ENCODE data around the gene CCDC188. TPM values are rescaled to one million over a fixed set of nuclear protein-coding genes. Genes with fewer than 3 reads are reported as not detected.

Gene CCDC188
- polyA plus RNA-seq, 1 donor from 2014 or later: not detected

DNA sequence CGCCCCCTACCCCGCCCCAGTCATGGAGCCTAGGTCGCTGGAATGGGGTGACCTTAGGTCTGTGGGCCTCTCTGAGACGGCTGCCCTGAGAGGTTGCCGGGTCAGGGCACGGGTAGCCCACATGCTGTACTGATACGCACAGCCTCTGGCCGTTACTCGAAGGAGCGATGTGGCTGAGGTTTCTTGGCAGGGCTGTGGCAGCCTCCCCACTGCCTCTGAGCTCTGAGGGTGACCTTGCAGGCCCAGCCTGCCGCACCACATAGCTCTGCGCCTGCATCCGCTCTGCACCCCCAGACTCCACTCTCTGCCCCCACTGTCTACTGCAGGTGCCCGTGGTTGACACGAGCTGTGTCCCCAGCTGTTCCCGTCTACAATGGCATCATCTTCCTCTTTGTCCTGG is 12.0 kb downstream of the CCDC188 start:
- Histone ChIP-seq H3K4me2 (ENCODE audit: low read length) (no peak overlapping the region), H3K27ac (ENCODE audit: low read length) (no peak overlapping the region), H3K9ac (ENCODE audit: low read length) (no peak overlapping the region), H3F3A (ENCODE audit: insufficient read depth, low read length, poor library complexity, severe bottlenecking) (no peaks in the 10 kb centered on the region), H2AFZ (ENCODE audit: low read depth, low read length) (no peak overlapping the region), H3K79me2 (replicated peaks; ENCODE audit: insufficient read depth, low read length) (no peaks in the 10 kb centered on the region), H3K9me2 (ENCODE audit: insufficient read depth, low read length) (no peaks in the 10 kb centered on the region), H3K4me3 (ENCODE audit: low read length) (no peak overlapping the region), H3K9me3 (ENCODE audit: low read length) (no peaks in the 10 kb centered on the region), H3K36me3 (ENCODE audit: insufficient read depth, low read length) (no peaks in the 10 kb centered on the region), H4K20me1 (ENCODE audit: insufficient read depth) (no peaks in the 10 kb centered on the region), H3K27me3 (ENCODE audit: insufficient read depth, low read depth, low read length) (no peaks in the 10 kb centered on the region)
- TF ChIP-seq MXI1 (conservative IDR thresholded peaks at IDR 0.05; ENCODE audit: poor library complexity, severe bottlenecking): no peak
- TF ChIP-seq, protein P1, sequence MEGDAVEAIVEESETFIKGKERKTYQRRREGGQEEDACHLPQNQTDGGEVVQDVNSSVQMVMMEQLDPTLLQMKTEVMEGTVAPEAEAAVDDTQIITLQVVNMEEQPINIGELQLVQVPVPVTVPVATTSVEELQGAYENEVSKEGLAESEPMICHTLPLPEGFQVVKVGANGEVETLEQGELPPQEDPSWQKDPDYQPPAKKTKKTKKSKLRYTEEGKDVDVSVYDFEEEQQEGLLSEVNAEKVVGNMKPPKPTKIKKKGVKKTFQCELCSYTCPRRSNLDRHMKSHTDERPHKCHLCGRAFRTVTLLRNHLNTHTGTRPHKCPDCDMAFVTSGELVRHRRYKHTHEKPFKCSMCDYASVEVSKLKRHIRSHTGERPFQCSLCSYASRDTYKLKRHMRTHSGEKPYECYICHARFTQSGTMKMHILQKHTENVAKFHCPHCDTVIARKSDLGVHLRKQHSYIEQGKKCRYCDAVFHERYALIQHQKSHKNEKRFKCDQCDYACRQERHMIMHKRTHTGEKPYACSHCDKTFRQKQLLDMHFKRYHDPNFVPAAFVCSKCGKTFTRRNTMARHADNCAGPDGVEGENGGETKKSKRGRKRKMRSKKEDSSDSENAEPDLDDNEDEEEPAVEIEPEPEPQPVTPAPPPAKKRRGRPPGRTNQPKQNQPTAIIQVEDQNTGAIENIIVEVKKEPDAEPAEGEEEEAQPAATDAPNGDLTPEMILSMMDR (IDR thresholded peaks at IDR 0.05; ENCODE audit: poor library complexity, severe bottlenecking): no peak

DNA sequence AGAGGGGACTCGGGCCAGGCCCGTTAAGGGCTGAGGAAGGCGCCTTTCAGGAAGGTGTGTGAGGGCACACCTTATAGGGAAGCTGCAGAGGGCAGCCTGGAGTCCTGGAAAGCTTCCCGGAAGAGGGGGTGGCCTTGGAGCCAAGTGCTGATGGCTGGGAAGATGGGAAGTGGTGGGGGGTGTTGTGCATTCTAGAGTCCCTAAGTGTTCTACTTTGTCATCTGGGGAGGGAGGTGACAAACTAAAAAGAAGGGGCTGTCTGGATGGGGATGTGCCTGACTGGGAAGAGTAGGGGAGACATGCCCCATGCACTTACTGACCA is 12.5 kb downstream of the CCDC188 start:
- Histone ChIP-seq H2AFZ (ENCODE audit: low read depth, low read length) (no peak overlapping the region), H3K9me3 (ENCODE audit: low read length) (no peaks in the 10 kb centered on the region), H3K27ac (ENCODE audit: low read length) (no peak overlapping the region), H3K9ac (ENCODE audit: low read length) (no peak overlapping the region), H4K20me1 (ENCODE audit: insufficient read depth) (no peaks in the 10 kb centered on the region), H3K4me2 (ENCODE audit: low read length) (no peak overlapping the region), H3K4me3 (ENCODE audit: low read length) (no peak overlapping the region), H3K9me2 (ENCODE audit: insufficient read depth, low read length) (no peaks in the 10 kb centered on the region), H3F3A (ENCODE audit: insufficient read depth, low read length, poor library complexity, severe bottlenecking) (no peaks in the 10 kb centered on the region), H3K36me3 (ENCODE audit: insufficient read depth, low read length) (no peaks in the 10 kb centered on the region), H3K27me3 (ENCODE audit: insufficient read depth, low read depth, low read length) (no peaks in the 10 kb centered on the region), H3K79me2 (replicated peaks; ENCODE audit: insufficient read depth, low read length) (no peaks in the 10 kb centered on the region)
- no peak for TF ChIP-seq TAF1 (IDR thresholded peaks at IDR 0.05; ENCODE audit: low read depth)
- TF ChIP-seq POLR2AphosphoS5 (IDR thresholded peaks at IDR 0.05): no peak
- TF ChIP-seq, protein P2, sequence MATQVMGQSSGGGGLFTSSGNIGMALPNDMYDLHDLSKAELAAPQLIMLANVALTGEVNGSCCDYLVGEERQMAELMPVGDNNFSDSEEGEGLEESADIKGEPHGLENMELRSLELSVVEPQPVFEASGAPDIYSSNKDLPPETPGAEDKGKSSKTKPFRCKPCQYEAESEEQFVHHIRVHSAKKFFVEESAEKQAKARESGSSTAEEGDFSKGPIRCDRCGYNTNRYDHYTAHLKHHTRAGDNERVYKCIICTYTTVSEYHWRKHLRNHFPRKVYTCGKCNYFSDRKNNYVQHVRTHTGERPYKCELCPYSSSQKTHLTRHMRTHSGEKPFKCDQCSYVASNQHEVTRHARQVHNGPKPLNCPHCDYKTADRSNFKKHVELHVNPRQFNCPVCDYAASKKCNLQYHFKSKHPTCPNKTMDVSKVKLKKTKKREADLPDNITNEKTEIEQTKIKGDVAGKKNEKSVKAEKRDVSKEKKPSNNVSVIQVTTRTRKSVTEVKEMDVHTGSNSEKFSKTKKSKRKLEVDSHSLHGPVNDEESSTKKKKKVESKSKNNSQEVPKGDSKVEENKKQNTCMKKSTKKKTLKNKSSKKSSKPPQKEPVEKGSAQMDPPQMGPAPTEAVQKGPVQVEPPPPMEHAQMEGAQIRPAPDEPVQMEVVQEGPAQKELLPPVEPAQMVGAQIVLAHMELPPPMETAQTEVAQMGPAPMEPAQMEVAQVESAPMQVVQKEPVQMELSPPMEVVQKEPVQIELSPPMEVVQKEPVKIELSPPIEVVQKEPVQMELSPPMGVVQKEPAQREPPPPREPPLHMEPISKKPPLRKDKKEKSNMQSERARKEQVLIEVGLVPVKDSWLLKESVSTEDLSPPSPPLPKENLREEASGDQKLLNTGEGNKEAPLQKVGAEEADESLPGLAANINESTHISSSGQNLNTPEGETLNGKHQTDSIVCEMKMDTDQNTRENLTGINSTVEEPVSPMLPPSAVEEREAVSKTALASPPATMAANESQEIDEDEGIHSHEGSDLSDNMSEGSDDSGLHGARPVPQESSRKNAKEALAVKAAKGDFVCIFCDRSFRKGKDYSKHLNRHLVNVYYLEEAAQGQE (IDR thresholded peaks at IDR 0.05; ENCODE audit: borderline replicate concordance): no peak
- TF ChIP-seq, protein P1 (IDR thresholded peaks at IDR 0.05; ENCODE audit: poor library complexity, severe bottlenecking): no peak
- TF ChIP-seq EP300 (conservative IDR thresholded peaks at IDR 0.05; ENCODE audit: poor library complexity, severe bottlenecking): no peak
- TF ChIP-seq EZH2 (IDR thresholded peaks at IDR 0.05; ENCODE audit: borderline replicate concordance, insufficient read depth, low read length, poor library complexity, severe bottlenecking): no peak

Measured in neural cell (in vitro differentiated cells).